ENCODE results near the gene P2RY13. TPM values are rescaled to one million over a fixed set of nuclear protein-coding genes. Genes with fewer than 3 reads are reported as not detected.

Gene P2RY13
- total RNA-seq, 2 donors from 2014 or later, result under 0.01 to 0.33 TPM

GRCh38 chr3:151367448-151367847 lies 38.1 kb upstream of the P2RY13 start:
- Histone ChIP-seq H3K4me3 (no peak overlapping the region), H3K27ac (no peak overlapping the region), H3K9me3 (no peaks in the 10 kb centered on the region), H3K36me3 (replicated peaks in 1 of 2; ENCODE audit: insufficient read depth in 1 of 2, low read depth in 2 of 2) (no peaks in the 10 kb centered on the region), H3K4me1 (no peaks in the 10 kb centered on the region), H3K27me3 (no peaks in the 10 kb centered on the region)
- no peak for ATAC-seq
- intact Hi-C loops (cut with DNase I), result no loop called here
- 48 to 63% methylated on average over 5 of the region's 5 CpGs for WGBS, 2 donors
- TF ChIP-seq POLR2A (IDR thresholded peaks at IDR 0.05), result no peak
- TF ChIP-seq CTCF (IDR thresholded peaks at IDR 0.05), result no peak
- DNase-seq, result no peak

DNA sequence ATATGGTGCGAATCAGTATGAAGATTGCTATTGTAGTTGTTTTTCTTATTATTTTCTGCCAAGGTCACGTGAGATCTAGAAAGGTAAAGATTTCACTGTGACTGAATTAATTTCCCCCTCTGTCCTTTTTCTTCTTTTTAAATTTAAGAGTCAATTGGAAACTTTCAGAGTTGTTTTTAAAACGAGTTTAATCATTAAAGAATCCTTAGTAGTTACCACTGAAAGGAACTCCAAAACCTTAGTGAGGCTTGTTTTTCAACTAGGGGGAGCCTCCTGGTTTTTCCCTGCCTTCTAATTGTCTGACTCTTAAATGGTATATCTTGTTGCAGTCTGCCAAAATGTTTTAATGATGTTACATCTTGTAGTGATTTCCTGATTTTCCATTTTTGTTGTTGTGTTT lies 37.6 kb upstream of the P2RY13 start:
- WGBS, 2 donors, result 66 to 69% methylated on average over 3 of the region's 3 CpGs

GRCh38 chr3:151362751-151363174 lies 33.4 kb upstream of the P2RY13 start:
- Histone ChIP-seq H3K9me3 (no peaks in the 10 kb centered on the region), H3K4me3 (no peak overlapping the region), H3K27ac (no peak overlapping the region), H3K27me3 (no peaks in the 10 kb centered on the region), H3K4me1 (no peaks in the 10 kb centered on the region), H3K36me3 (replicated peaks in 1 of 2; ENCODE audit: insufficient read depth in 1 of 2, low read depth in 2 of 2) (no peaks in the 10 kb centered on the region)
- TF ChIP-seq POLR2A (IDR thresholded peaks at IDR 0.05), result no peak
- no peak for TF ChIP-seq CTCF (IDR thresholded peaks at IDR 0.05)
- WGBS, 2 donors, result 54 to 71% methylated on average over 3 of the region's 3 CpGs
- DNase-seq, result no peak
- intact Hi-C loops (cut with DNase I), result no loop called here
- ATAC-seq, result no peak

More for the DNA sequence above, 37.6 kb upstream of the P2RY13 start:
- Histone ChIP-seq H3K9me3 (no peaks in the 10 kb centered on the region), H3K36me3 (replicated peaks in 1 of 2; ENCODE audit: insufficient read depth in 1 of 2, low read depth in 2 of 2) (no peaks in the 10 kb centered on the region), H3K4me3 (no peak overlapping the region), H3K27me3 (no peaks in the 10 kb centered on the region), H3K27ac (no peak overlapping the region), H3K4me1 (no peaks in the 10 kb centered on the region)
- DNase-seq, result no peak
- intact Hi-C loops (cut with DNase I), result no loop called here
- TF ChIP-seq CTCF (IDR thresholded peaks at IDR 0.05), result no peak
- TF ChIP-seq POLR2A (IDR thresholded peaks at IDR 0.05), result no peak
- no peak for ATAC-seq

GRCh38 chr3:151357463-151357850 lies 28.1 kb upstream of the P2RY13 start:
- no peak overlapping the region for H3K27ac ChIP-seq
- no peak for TF ChIP-seq CTCF (IDR thresholded peaks at IDR 0.05)
- TF ChIP-seq POLR2A (IDR thresholded peaks at IDR 0.05), result no peak
- H3K9me3 ChIP-seq, result no peaks in the 10 kb centered on the region
- DNase-seq (no peak), ATAC-seq (no peak)
- no peak overlapping the region for H3K4me3 ChIP-seq
- no peaks in the 10 kb centered on the region for H3K27me3 ChIP-seq
- 65 to 75% methylated on average over 2 of the region's 2 CpGs for WGBS, 2 donors
- H3K36me3 ChIP-seq (replicated peaks in 1 of 2; ENCODE audit: insufficient read depth in 1 of 2, low read depth in 2 of 2), result no peaks in the 10 kb centered on the region
- intact Hi-C loops (cut with DNase I), result no loop called here
- no peaks in the 10 kb centered on the region for H3K4me1 ChIP-seq

DNA sequence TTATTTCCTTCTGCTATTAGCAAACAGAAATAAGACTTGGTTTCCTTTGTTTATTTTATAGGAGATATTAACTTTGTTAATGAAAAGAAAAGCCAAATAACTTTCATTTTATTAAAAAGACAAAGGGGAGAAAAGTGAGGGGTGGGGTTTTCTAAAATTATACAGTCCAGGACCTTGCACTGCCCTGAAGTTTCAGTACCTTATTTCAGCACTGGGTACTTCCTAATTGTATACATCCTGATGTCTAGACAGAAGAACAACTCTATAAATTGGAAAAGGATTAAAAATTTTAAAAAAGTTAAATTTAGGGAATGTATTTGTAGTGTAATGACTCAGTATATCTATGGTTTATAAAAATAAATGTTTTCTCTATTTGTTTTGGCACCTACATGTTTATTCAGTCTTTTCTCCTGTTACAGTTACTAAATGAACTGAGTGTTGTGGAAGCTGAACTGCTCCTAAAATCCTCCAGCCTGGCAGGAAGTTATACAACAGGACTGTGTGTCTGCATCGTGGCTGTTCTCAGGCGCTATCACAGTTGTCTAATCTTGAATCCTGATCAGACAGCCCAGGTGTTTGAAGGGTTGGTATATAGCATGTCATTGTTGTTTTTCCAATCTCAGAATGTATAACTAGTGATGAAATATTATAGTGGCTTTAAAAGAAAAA lies 27.6 kb upstream of the P2RY13 start:
- intact Hi-C loops (cut with DNase I), result no loop called here
- H3K27ac ChIP-seq, result no peak overlapping the region
- no peak for ATAC-seq
- H3K9me3 ChIP-seq, result no peaks in the 10 kb centered on the region
- H3K4me3 ChIP-seq, result no peak overlapping the region
- TF ChIP-seq POLR2A (IDR thresholded peaks at IDR 0.05) (no peak), CTCF (IDR thresholded peaks at IDR 0.05) (no peak)
- DNase-seq, result no peak
- H3K36me3 ChIP-seq (replicated peaks in 1 of 2; ENCODE audit: insufficient read depth in 1 of 2, low read depth in 2 of 2), result no peaks in the 10 kb centered on the region
- no peaks in the 10 kb centered on the region for H3K27me3 ChIP-seq
- WGBS, 2 donors, result 12% methylated on average over 2 of the region's 2 CpGs
- no peaks in the 10 kb centered on the region for H3K4me1 ChIP-seq

All from body of pancreas (tissue), 4 donors.